ENCODE measurements around the gene SLC7A5.
"Not testable (repeated sequence)": the region's sequence is repeated elsewhere in the genome, so short reads cannot be mapped to it uniquely, and the experiment has no call there.

SLC7A5 gene

GRCh38 chr16:87819282-87819681 is 50.0 kb downstream of the SLC7A5 start:
- no peak for DNase-seq

GRCh38 chr16:87818533-87819161 is 50.7 kb downstream of the SLC7A5 start:
- DNase-seq, result no peak

- no peak for DNase-seq
These were observed 51.4 kb downstream of the SLC7A5 start for GRCh38 chr16:87817910-87818309.

- not testable (repeated sequence) for DNase-seq
These were observed 51.9 kb downstream of the SLC7A5 start for GRCh38 chr16:87817370-87817769.

GRCh38 chr16:87816507-87817100 is 52.7 kb downstream of the SLC7A5 start:
- no peak for DNase-seq

- DNase-seq, result no peak
These were observed 53.7 kb downstream of the SLC7A5 start for GRCh38 chr16:87815567-87815966.

GRCh38 chr16:87812200-87812656 is 57.1 kb downstream of the SLC7A5 start:
- DNase-seq, result no peak

- not testable (repeated sequence) for DNase-seq
These were observed 57.9 kb downstream of the SLC7A5 start for GRCh38 chr16:87811454-87811853.

GRCh38 chr16:87809150-87809902 is 60.0 kb downstream of the SLC7A5 start:
- DNase-seq, result peak; percentile 64

- DNase-seq, result peak; percentile 14
These were observed 61.2 kb downstream of the SLC7A5 start for GRCh38 chr16:87808108-87808507.

- DNase-seq, result peak; percentile 87
These were observed 62.4 kb downstream of the SLC7A5 start for GRCh38 chr16:87806641-87807546.

- peak; percentile 50 for DNase-seq
These were observed 63.1 kb downstream of the SLC7A5 start for GRCh38 chr16:87806261-87806640.

- no peak for DNase-seq
These were observed 65.9 kb downstream of the SLC7A5 start for GRCh38 chr16:87803385-87803784.

GRCh38 chr16:87802670-87803069 is 66.6 kb downstream of the SLC7A5 start:
- DNase-seq, result no peak

- DNase-seq, result no peak
These were observed 67.5 kb downstream of the SLC7A5 start for GRCh38 chr16:87801679-87802259.

- no peak for DNase-seq
These were observed 68.8 kb downstream of the SLC7A5 start for GRCh38 chr16:87800497-87800896.

GRCh38 chr16:87795336-87795735 is 74.0 kb downstream of the SLC7A5 start:
- no peak for DNase-seq

GRCh38 chr16:87794485-87795078 is 74.7 kb downstream of the SLC7A5 start:
- DNase-seq, result no peak

GRCh38 chr16:87792205-87792565 is 77.1 kb downstream of the SLC7A5 start:
- DNase-seq, result peak; percentile 83

GRCh38 chr16:87791295-87792204 is 77.8 kb downstream of the SLC7A5 start:
- DNase-seq, result peak; percentile 95

All from NCI-H82 (cell line).